VCaP (cell line): ENCODE results near the gene ATXN10.
"Not testable (repeated sequence)": the region's sequence is repeated elsewhere in the genome, so short reads cannot be mapped to it uniquely, and the experiment has no call there.

ENCODE experiments used
- H3K27ac ChIP-seq: fragments of 450-650 bp; 2 replicates; pipeline ENCODE4 v1.5.1; 2017
- CTCF ChIP-seq: fragments of 450-650 bp; conservative IDR thresholded peaks from 2 replicates; pipeline ENCODE4 v1.5.1; 2017; ENCODE audit warnings: mild to moderate bottlenecking, moderate library complexity

Gene ATXN10

GRCh38 chr22:45682064-45682463 is 10.4 kb downstream of the ATXN10 start:
- TF ChIP-seq CTCF, result no peak
- H3K27ac ChIP-seq, result no peak overlapping the region

- H3K27ac ChIP-seq, result not testable (repeated sequence)
Observed at GRCh38 chr22:45682773-45683172, 11.1 kb downstream of the ATXN10 start.

GRCh38 chr22:45683248-45683647 is 11.6 kb downstream of the ATXN10 start:
- TF ChIP-seq CTCF, result no peak
- H3K27ac ChIP-seq, result no peak overlapping the region

GRCh38 chr22:45683680-45684079 is 12.0 kb downstream of the ATXN10 start:
- TF ChIP-seq CTCF, result no peak
- H3K27ac ChIP-seq, result no peak overlapping the region

GRCh38 chr22:45684169-45684568 is 12.5 kb downstream of the ATXN10 start:
- H3K27ac ChIP-seq, result no peak overlapping the region
- TF ChIP-seq CTCF, result no peak

GRCh38 chr22:45684752-45685574 is 13.3 kb downstream of the ATXN10 start:
- TF ChIP-seq CTCF, result no peak
- peak overlapping the region; percentile 19; the same call in 1 of the 2 replicates for H3K27ac ChIP-seq

GRCh38 chr22:45686004-45686403 is 14.4 kb downstream of the ATXN10 start:
- TF ChIP-seq CTCF, result no peak
- H3K27ac ChIP-seq, result peak overlapping the region; percentile 19; the same call in 1 of the 2 replicates

- H3K27ac ChIP-seq, result no peak overlapping the region
- no peak for TF ChIP-seq CTCF
Observed at GRCh38 chr22:45686836-45687235, 15.2 kb downstream of the ATXN10 start.
